GM12801 (cell line): ENCODE measurements around the gene MARCHF5.

Experiments
- TF ChIP-seq, protein P1 (sequence below): IDR thresholded peaks from one replicate; pipeline ENCODE4 v1.5.1; 2011; ENCODE audit warnings: control low read depth; ENCODE audit not compliant: insufficient read length; ENCODE audit errors: extremely low read depth

Gene MARCHF5, protein sequence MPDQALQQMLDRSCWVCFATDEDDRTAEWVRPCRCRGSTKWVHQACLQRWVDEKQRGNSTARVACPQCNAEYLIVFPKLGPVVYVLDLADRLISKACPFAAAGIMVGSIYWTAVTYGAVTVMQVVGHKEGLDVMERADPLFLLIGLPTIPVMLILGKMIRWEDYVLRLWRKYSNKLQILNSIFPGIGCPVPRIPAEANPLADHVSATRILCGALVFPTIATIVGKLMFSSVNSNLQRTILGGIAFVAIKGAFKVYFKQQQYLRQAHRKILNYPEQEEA

GRCh38 chr10:92290837-92291615 is at the start of gene MARCHF5, which contains the start of gene CPEB3:
Gene MARCHF5 (plus strand): TSS chr10:92291167. CDS start chr10:92291495, 328 bp downstream.
Gene CPEB3 (minus strand): TSS chr10:92291078. CDS start chr10:92240350, 50,728 bp downstream.
- TF ChIP-seq, protein P1, sequence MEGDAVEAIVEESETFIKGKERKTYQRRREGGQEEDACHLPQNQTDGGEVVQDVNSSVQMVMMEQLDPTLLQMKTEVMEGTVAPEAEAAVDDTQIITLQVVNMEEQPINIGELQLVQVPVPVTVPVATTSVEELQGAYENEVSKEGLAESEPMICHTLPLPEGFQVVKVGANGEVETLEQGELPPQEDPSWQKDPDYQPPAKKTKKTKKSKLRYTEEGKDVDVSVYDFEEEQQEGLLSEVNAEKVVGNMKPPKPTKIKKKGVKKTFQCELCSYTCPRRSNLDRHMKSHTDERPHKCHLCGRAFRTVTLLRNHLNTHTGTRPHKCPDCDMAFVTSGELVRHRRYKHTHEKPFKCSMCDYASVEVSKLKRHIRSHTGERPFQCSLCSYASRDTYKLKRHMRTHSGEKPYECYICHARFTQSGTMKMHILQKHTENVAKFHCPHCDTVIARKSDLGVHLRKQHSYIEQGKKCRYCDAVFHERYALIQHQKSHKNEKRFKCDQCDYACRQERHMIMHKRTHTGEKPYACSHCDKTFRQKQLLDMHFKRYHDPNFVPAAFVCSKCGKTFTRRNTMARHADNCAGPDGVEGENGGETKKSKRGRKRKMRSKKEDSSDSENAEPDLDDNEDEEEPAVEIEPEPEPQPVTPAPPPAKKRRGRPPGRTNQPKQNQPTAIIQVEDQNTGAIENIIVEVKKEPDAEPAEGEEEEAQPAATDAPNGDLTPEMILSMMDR: no peak

- TF ChIP-seq, protein P1: no peak
Observed at GRCh38 chr10:92241501-92241900, 49.5 kb upstream of the MARCHF5 start.

DNA sequence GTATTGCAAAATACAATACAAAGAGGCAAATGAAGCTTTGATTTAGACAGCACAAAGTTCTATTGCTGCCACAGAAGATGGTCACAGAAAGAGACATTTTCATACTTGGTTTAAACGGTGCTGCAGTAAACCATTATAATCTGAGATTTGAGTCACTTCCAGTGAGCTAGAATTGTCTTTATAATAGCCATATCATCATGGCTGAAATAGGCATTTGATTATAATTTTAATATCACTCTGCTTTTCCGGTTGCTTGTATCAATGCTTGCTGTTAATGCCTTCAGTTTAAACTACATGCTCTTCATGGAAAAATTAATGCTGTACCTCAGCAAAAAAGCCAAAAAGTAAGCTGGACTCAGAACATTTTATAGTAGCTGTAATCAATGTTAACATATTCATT is 48.6 kb upstream of the MARCHF5 start:
- TF ChIP-seq, protein P1: no peak

GRCh38 chr10:92242910-92243671 is 47.9 kb upstream of the MARCHF5 start:
- TF ChIP-seq, protein P1: no peak

DNA sequence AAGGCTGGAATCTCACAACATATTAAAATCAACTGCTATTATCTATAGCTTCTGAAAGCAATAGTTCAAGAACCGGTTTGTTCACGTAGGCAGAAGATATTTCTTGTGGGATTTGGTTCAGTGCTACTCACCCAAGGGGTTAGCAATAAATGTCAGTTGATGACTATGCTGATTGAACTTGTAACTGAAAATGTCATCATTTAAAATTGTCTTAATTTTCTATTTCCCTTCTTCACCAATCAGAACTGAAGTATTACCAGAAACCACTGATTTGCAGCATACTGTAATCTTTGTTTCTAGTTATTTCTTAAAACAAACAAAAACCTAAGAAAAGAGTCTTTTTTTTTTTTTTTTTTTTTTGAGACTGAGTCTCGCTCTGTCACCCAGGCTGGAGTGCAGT is 46.2 kb upstream of the MARCHF5 start:
- TF ChIP-seq, protein P1: no peak

DNA sequence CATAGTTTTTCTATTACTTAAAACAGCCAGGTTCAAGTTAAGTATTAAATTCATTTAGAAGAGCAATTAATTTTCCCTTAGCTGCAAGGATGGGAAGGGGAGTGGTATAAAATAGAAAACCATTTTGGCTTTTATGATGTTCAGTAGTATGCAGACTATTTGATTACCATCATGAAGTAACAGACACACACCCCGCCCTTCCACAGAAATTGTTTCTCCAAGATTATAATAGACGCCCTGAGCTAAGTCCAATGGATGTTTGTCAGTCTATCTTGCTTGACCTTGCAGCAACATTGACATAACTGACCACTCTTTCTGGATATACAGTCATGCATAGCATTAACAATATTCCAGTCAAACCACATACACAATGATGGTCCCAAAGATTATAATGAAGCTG is 42.4 kb upstream of the MARCHF5 start:
- TF ChIP-seq, protein P1: no peak

DNA sequence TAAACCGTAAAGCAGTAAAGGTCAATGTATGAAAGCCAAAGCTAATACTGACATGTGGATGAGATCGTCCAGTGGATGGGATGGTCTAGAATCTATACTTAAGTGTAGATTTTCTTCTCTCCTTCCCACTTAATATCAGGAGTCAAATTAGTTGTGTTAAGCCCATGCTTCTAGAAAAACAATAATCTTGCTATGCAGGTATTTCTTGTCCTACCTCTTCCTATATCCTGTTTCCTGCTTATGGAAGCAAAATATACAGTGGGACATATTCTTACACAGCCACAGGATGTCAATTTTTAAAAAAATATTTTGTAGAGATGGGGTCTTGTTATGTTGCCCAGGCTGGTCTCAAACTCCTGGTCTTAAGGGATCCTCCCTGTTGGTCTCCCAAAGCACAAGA is 27.6 kb upstream of the MARCHF5 start:
- TF ChIP-seq, protein P1: no peak
